Thoracic aorta (tissue), 2 donors: ENCODE results near the gene SH3TC1. TPM values are rescaled to one million over a fixed set of nuclear protein-coding genes. Genes with fewer than 3 reads are reported as not detected.

Experiments
- ATAC-seq: fragments of 150-250 bp; one replicate; pipeline ENCODE4 v1.8.0; 2017; ENCODE audit warnings: low read depth; ENCODE audit not compliant: insufficient number of reproducible peaks, low FRiP score
- DNase-seq: peaks from one replicate; pipeline ENCODE4 v3.0.0-alpha.2; 2020; ENCODE audit warnings: low spot score
- H3K27ac ChIP-seq, 2 donors: fragments of 200-600 bp; sonication (generic); 1 replicate in 1 of 2; 2 replicates in 1 of 2; pipeline ENCODE4 v1.5.1; 2016; ENCODE audit warnings: mild to moderate bottlenecking in 2 of 2, moderate library complexity in 2 of 2
- H3K27me3 ChIP-seq: fragments of 200-600 bp; sonication (generic); replicated peaks from 2 replicates; pipeline ENCODE4 v1.6.0; 2016; ENCODE audit warnings: mild to moderate bottlenecking; ENCODE audit not compliant: insufficient read depth
- H3K36me3 ChIP-seq: fragments of 200-600 bp; sonication (generic); one replicate; pipeline ENCODE4 v1.5.1; 2016
- H3K4me1 ChIP-seq, 2 donors: fragments of 200-600 bp; sonication (generic); 1 replicate in 1 of 2; 2 replicates in 1 of 2; pipeline versions ENCODE4 v1.5.1 to v1.6.0; 2016; ENCODE audit warnings: low read depth in 2 of 2, mild to moderate bottlenecking in 1 of 2; ENCODE audit not compliant: control insufficient read depth in 1 of 2
- H3K4me3 ChIP-seq: fragments of 200-600 bp; sonication (generic); 2 replicates; pipeline ENCODE4 v1.5.1; 2016; ENCODE audit warnings: mild to moderate bottlenecking
- H3K9me3 ChIP-seq: fragments of 200-600 bp; sonication (generic); 2 replicates; pipeline ENCODE4 v1.5.1; 2016
- CTCF ChIP-seq: fragments of 200-600 bp; sonication (generic); IDR thresholded peaks from one replicate; pipeline ENCODE4 v1.5.1; 2019; ENCODE audit warnings: antibody characterized with exemption
- total RNA-seq, 2 donors: library from RNA; depleted of rRNA; stranded (reverse); fragments of >200 nt; gene quantifications; one replicate each; pipeline versions ENCODE4 v1.1.0 to v1.2.3, GENCODE V29; 2016

The SH3TC1 gene
- total RNA-seq, 2 donors from 2014 or later: 63.2 to 68.6 TPM

DNA sequence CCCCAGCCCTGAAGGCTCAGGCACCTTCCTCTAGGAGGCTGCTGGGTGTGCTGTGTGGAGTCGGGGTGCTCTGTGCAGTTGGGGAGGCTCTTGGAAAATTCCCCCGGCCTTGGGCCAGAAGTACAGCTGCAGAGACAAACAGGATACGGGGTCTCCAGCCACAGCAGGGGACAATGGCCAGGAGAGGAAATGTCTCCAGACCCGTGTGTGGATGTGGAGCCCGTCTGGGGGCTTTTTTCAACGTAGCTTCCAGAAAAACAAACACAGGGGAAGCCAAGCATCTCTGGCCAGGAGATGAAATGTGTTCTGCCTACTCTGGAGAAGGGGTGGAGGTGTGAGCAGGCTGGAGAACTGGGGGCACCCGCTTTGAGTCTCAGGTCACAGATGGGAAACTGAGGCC is 3.7 kb upstream of the SH3TC1 start:
- Histone ChIP-seq H3K9me3 (no peaks in the 10 kb centered on the region), H3K27ac (no peak overlapping the region), H3K36me3 (no peaks in the 10 kb centered on the region), H3K4me1 (peaks cover 16 to 39% of the 10 kb centered on the region in 2 donors), H3K4me3 (no peak overlapping the region), H3K27me3 (no peaks in the 10 kb centered on the region)
- DNase-seq (no peak), ATAC-seq (no peak)
- TF ChIP-seq CTCF: no peak

DNA sequence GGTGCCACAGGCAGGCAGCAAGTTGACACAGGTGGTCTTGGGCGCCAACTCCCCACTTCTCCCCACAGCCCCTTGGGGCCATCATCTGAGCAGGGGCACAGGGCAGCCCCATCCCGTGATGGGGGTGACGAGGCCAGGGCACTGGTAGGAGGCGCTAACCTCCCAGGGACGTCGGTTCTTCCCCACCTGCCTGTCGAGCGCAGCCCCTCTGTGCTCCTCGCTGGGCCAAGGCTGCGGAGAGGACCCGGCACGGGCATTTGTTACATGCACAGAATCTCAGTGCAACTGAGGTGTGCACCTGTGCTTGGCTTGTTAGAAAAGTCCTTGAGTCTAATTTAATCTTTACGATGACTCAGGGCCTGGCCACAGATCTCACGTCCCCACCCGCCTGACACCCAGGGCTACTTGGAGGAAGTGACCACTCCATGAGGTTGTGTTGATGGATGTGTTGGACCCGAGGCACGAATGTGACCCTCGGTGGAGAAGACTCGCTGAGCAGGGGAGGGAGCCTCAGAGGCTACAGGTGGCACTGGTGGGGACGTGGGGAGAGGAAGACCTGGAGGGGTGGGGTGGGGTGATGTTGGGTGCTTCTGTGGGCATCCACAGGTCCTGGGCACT is 3.1 kb upstream of the SH3TC1 start:
- Histone ChIP-seq H3K27me3 (no peaks in the 10 kb centered on the region), H3K27ac (no peak overlapping the region), H3K9me3 (no peaks in the 10 kb centered on the region), H3K4me3 (no peak overlapping the region), H3K4me1 (peaks cover 10 to 34% of the 10 kb centered on the region in 2 donors), H3K36me3 (no peaks in the 10 kb centered on the region)
- ATAC-seq (no peak), DNase-seq (no peak)
- TF ChIP-seq CTCF: no peak

DNA sequence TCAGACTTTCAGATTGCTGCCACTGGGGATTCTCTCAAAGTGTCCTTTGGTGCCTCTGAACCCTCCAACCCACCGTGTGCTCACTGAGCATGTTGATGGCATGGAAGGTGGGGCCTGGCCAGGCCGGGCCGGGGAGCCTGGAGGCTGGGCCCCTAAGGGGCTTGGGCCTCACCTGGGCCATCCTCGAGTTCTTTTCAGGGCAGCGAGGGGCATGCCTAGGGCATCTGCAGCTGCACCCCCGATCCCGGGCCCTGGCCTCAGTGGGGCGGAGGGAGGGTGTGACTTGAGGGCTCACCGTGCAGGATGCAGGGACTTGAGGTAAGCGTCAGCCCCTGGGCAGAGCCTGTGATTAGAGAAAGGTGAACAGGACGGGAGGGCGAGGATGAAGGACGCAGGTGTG is 1.6 kb upstream of the SH3TC1 start:
- Histone ChIP-seq H3K9me3 (no peaks in the 10 kb centered on the region), H3K4me3 (no peak overlapping the region), H3K27ac (no peak overlapping the region), H3K4me1 (peaks cover 7 to 26% of the 10 kb centered on the region in 2 donors), H3K36me3 (no peaks in the 10 kb centered on the region), H3K27me3 (no peaks in the 10 kb centered on the region)
- TF ChIP-seq CTCF: no peak
- DNase-seq (no peak), ATAC-seq (no peak)

- Histone ChIP-seq H3K9me3 (no peaks in the 10 kb centered on the region), H3K4me3 (peak overlapping the region; percentile 70), H3K27ac (peak overlapping the region in 1 of 2 donors; percentile 60), H3K4me1 (peaks cover 7 to 26% of the 10 kb centered on the region in 2 donors), H3K36me3 (no peaks in the 10 kb centered on the region), H3K27me3 (no peaks in the 10 kb centered on the region)
- no peak for ATAC-seq
- no peak for TF ChIP-seq CTCF
- DNase-seq: no peak
These were observed 734 bp upstream of the SH3TC1 start for GRCh38 chr4:8198206-8198905.

- Histone ChIP-seq H3K4me1 (peaks cover 7 to 36% of the 10 kb centered on the region in 2 donors), H3K9me3 (no peaks in the 10 kb centered on the region), H3K27me3 (no peaks in the 10 kb centered on the region), H3K4me3 (peak overlapping the region; percentile 70), H3K27ac (peak overlapping the region; percentile 42 to 60), H3K36me3 (no peaks in the 10 kb centered on the region)
- ATAC-seq (no peak), DNase-seq (no peak)
- no peak for TF ChIP-seq CTCF
These were observed 658 bp downstream of the SH3TC1 start for GRCh38 chr4:8199594-8200301.
